Fibroblast of villous mesenchyme (primary cell): ENCODE data around the gene KLHL34. TPM values are rescaled to one million over a fixed set of nuclear protein-coding genes. Genes with fewer than 3 reads are reported as not detected.

ENCODE experiments used
- DNase-seq: peaks from one replicate; pipeline ENCODE4 v3.0.0-alpha.2; 2010; ENCODE audit warnings: low read depth
- H3K4me3 ChIP-seq: 2 replicates; pipeline ENCODE4 v1.5.1; 2011; ENCODE audit warnings: low read depth, mild to moderate bottlenecking, low read length
- CTCF ChIP-seq: IDR thresholded peaks from 2 replicates; pipeline ENCODE4 v1.5.1; 2012; ENCODE audit warnings: low read depth, mild to moderate bottlenecking, low read length; ENCODE audit not compliant: insufficient read depth
- total RNA-seq: library from RNA; depleted of rRNA; stranded (reverse); fragments of >200 nt; gene quantifications from 2 replicates; pipeline ENCODE4 v1.2.3, GENCODE V29; 2012

Gene KLHL34
- total RNA-seq, 1 donor: not detected

GRCh38 chrX:21691512-21692018, 33.4 kb upstream of the KLHL34 start:
- no peak for DNase-seq
- H3K4me3 ChIP-seq: no peak overlapping the region
- TF ChIP-seq CTCF: no peak

- TF ChIP-seq CTCF: no peak
- H3K4me3 ChIP-seq: no peak overlapping the region
- DNase-seq: peak; percentile 37
Observed at GRCh38 chrX:21683941-21684340, 25.8 kb upstream of the KLHL34 start.

- no peak for TF ChIP-seq CTCF
- no peak overlapping the region for H3K4me3 ChIP-seq
- DNase-seq: no peak
Observed at GRCh38 chrX:21678048-21678612, 20.0 kb upstream of the KLHL34 start.

GRCh38 chrX:21675931-21676330, 17.8 kb upstream of the KLHL34 start:
- H3K4me3 ChIP-seq: no peak overlapping the region
- DNase-seq: no peak
- no peak for TF ChIP-seq CTCF

GRCh38 chrX:21674430-21675186, 16.5 kb upstream of the KLHL34 start:
- H3K4me3 ChIP-seq: no peak overlapping the region
- no peak for TF ChIP-seq CTCF
- DNase-seq: no peak

GRCh38 chrX:21666679-21667078, 8.5 kb upstream of the KLHL34 start:
- no peak for DNase-seq
- no peak for TF ChIP-seq CTCF
- H3K4me3 ChIP-seq: no peak overlapping the region
